Thoracic aorta (tissue), 2 donors: ENCODE data around the gene DHFR. TPM values are rescaled to one million over a fixed set of nuclear protein-coding genes. Genes with fewer than 3 reads are reported as not detected.

ENCODE experiments used
- ATAC-seq: fragments of 150-250 bp; one replicate; pipeline ENCODE4 v1.8.0; 2017; ENCODE audit warnings: low read depth; ENCODE audit not compliant: insufficient number of reproducible peaks, low FRiP score
- DNase-seq: peaks from one replicate; pipeline ENCODE4 v3.0.0-alpha.2; 2020; ENCODE audit warnings: low spot score
- H3K27ac ChIP-seq, 2 donors: fragments of 200-600 bp; sonication (generic); 1 replicate in 1 of 2; 2 replicates in 1 of 2; pipeline ENCODE4 v1.5.1; 2016; ENCODE audit warnings: mild to moderate bottlenecking in 2 of 2, moderate library complexity in 2 of 2
- H3K27me3 ChIP-seq: fragments of 200-600 bp; sonication (generic); replicated peaks from 2 replicates; pipeline ENCODE4 v1.6.0; 2016; ENCODE audit warnings: mild to moderate bottlenecking; ENCODE audit not compliant: insufficient read depth
- H3K36me3 ChIP-seq: fragments of 200-600 bp; sonication (generic); one replicate; pipeline ENCODE4 v1.5.1; 2016
- H3K4me1 ChIP-seq, 2 donors: fragments of 200-600 bp; sonication (generic); 1 replicate in 1 of 2; 2 replicates in 1 of 2; pipeline versions ENCODE4 v1.5.1 to v1.6.0; 2016; ENCODE audit warnings: low read depth in 2 of 2, mild to moderate bottlenecking in 1 of 2; ENCODE audit not compliant: control insufficient read depth in 1 of 2
- H3K4me3 ChIP-seq: fragments of 200-600 bp; sonication (generic); 2 replicates; pipeline ENCODE4 v1.5.1; 2016; ENCODE audit warnings: mild to moderate bottlenecking
- H3K9me3 ChIP-seq: fragments of 200-600 bp; sonication (generic); 2 replicates; pipeline ENCODE4 v1.5.1; 2016
- total RNA-seq, 2 donors: library from RNA; depleted of rRNA; stranded (reverse); fragments of >200 nt; gene quantifications; one replicate each; pipeline versions ENCODE4 v1.1.0 to v1.2.3, GENCODE V29; 2016
- TF ChIP-seq, protein P1 (sequence below): fragments of 200-600 bp; sonication (generic); IDR thresholded peaks from one replicate; pipeline ENCODE4 v1.5.1; 2019; ENCODE audit warnings: antibody characterized with exemption

The DHFR gene
- total RNA-seq, 2 donors from 2014 or later, result 9.9 to 11.9 TPM

DNA sequence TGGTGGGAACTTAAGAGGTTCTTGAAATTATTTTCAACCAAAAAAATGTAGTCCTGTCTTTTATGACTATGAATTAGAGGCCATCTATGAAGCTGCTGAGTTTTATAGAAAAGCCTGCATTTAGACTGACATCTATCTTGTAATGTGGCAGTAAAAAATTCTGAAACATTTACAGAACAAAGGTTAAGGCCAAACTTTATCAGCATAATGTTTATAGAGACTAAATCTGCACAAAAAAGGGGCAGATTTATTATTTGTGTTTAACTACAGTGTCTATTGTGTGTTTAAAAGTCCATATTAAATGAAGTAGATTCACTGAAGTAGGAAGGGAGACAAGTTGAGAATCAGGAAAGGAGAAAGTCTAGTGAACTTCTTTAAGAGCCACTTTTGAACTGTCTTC lies 47.4 kb downstream of the DHFR start:
- ATAC-seq (no peak), DNase-seq (no peak)
- Histone ChIP-seq H3K9me3 (peaks cover 5% of the 10 kb centered on the region), H3K4me1 (no peaks in the 10 kb centered on the region), H3K27me3 (no peaks in the 10 kb centered on the region), H3K4me3 (no peak overlapping the region), H3K27ac (no peak overlapping the region), H3K36me3 (no peaks in the 10 kb centered on the region)
- TF ChIP-seq, protein P1, sequence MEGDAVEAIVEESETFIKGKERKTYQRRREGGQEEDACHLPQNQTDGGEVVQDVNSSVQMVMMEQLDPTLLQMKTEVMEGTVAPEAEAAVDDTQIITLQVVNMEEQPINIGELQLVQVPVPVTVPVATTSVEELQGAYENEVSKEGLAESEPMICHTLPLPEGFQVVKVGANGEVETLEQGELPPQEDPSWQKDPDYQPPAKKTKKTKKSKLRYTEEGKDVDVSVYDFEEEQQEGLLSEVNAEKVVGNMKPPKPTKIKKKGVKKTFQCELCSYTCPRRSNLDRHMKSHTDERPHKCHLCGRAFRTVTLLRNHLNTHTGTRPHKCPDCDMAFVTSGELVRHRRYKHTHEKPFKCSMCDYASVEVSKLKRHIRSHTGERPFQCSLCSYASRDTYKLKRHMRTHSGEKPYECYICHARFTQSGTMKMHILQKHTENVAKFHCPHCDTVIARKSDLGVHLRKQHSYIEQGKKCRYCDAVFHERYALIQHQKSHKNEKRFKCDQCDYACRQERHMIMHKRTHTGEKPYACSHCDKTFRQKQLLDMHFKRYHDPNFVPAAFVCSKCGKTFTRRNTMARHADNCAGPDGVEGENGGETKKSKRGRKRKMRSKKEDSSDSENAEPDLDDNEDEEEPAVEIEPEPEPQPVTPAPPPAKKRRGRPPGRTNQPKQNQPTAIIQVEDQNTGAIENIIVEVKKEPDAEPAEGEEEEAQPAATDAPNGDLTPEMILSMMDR, result no peak

DNA sequence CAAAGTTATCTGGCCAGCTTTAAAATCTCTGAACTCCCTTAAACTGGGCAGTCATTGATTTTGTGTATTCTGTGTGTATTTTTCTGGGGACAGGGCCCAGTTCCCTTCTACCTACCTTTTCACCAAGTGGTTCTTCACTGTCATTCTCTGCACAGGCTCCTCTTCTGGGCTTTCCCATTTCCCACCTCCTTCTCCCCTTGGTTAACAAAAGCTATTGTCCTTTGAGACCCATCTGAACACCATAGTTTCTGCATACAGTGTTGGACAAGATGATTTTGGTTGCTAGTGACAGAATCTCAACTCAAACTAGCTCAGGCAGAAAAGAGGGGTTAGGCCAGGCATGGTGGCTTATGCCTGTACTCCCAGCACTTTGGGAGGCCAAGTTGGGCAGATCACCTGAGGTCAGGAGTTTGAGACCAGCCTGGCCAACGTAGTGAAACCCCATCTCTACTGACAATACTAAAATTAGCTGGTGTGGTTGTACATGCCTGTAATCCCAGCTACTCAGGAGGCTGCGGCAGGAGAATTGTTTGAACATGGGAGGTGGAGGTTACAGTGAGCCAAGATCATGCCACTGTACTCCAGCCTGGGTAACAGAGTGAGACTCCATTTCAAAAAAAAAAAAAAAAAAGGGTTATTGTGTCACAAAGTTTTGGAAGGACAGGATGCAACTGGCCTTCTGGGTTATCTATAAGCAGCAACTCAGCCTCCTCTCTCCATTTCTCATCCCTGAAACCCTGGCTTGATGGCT lies 53.7 kb downstream of the DHFR start:
- H3K4me3 ChIP-seq, result no peak overlapping the region
- TF ChIP-seq, protein P1, result no peak
- H3K27me3 ChIP-seq, result no peaks in the 10 kb centered on the region
- DNase-seq (no peak), ATAC-seq (no peak)
- H3K9me3 ChIP-seq, result no peaks in the 10 kb centered on the region
- H3K36me3 ChIP-seq, result no peaks in the 10 kb centered on the region
- no peak overlapping the region for H3K27ac ChIP-seq
- H3K4me1 ChIP-seq, result no peaks in the 10 kb centered on the region

DNA sequence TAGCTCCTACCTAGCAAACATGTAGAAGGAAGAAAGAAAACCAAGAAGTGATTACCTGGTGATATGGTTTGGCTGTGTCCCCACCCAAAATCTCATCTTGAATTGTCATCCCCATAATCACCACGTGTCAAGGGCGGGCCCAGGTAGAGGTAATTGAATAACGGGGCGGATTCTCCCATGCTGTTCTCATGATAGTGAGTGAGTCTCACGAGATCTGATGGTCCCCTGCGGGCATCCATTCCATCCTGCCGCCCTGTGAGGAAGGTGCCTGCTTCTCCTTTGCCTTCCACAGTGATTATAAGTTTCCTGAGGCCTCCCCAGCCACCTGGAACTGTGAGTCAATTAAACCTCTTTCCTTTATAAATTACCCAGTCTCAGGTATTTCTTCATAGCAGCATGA lies 57.3 kb downstream of the DHFR start:
- TF ChIP-seq, protein P1, result no peak
- Histone ChIP-seq H3K27me3 (no peaks in the 10 kb centered on the region), H3K9me3 (no peaks in the 10 kb centered on the region), H3K27ac (no peak overlapping the region), H3K36me3 (no peaks in the 10 kb centered on the region), H3K4me1 (no peaks in the 10 kb centered on the region), H3K4me3 (no peak overlapping the region)
- ATAC-seq, result no peak
- no peak for DNase-seq

DNA sequence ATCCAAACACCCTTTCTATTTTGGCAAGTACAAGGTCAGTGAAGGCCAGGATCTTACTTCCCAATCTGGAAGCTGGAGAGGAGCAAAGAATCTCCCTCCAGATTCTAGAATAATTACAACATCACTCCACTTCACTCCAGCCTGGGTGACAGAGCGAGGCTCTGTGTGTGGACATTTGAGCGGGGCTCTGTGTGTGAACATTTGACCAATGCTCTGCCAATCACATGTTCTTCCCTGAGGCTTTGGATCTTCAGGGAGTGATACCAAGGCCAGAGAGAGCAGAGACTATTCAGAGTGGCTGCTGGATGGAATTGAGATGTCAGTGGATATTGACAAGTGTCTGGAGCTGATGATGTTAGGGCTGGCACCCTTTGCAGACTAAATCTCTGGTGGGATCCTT lies 60.0 kb downstream of the DHFR start:
- no peak for ATAC-seq
- Histone ChIP-seq H3K4me1 (no peaks in the 10 kb centered on the region), H3K36me3 (no peaks in the 10 kb centered on the region), H3K4me3 (no peak overlapping the region), H3K27ac (no peak overlapping the region), H3K9me3 (no peaks in the 10 kb centered on the region), H3K27me3 (no peaks in the 10 kb centered on the region)
- TF ChIP-seq, protein P1, result no peak
- no peak for DNase-seq

- H3K36me3 ChIP-seq, result no peaks in the 10 kb centered on the region
- H3K27ac ChIP-seq, result no peak overlapping the region
- DNase-seq, result no peak
- no peaks in the 10 kb centered on the region for H3K27me3 ChIP-seq
- H3K4me3 ChIP-seq, result no peak overlapping the region
- H3K4me1 ChIP-seq, result no peaks in the 10 kb centered on the region
- ATAC-seq, result no peak
- H3K9me3 ChIP-seq, result no peaks in the 10 kb centered on the region
- TF ChIP-seq, protein P1, result no peak
Measured at GRCh38 chr5:80592761-80593160, 62.0 kb downstream of the DHFR start.
